GM19438 (cell line): ENCODE results near the gene CCDC116.
"Not testable (repeated sequence)": the region's sequence is repeated elsewhere in the genome, so short reads cannot be mapped to it uniquely, and the experiment has no call there.

Experiments
- ATAC-seq: cut with Tn5 transposase; IDR thresholded peaks from one replicate; pipeline ENCODE4 v1.9.1; 2021; ENCODE audit warnings: low read depth; ENCODE audit not compliant: unreplicated experiment

Gene CCDC116

GRCh38 chr22:21677606-21678443, 45.3 kb downstream of the CCDC116 start:
- no peak for ATAC-seq

GRCh38 chr22:21678842-21679241, 46.3 kb downstream of the CCDC116 start:
- not testable (repeated sequence) for ATAC-seq

- ATAC-seq = no peak
Measured at GRCh38 chr22:21679383-21679782, 46.8 kb downstream of the CCDC116 start.

GRCh38 chr22:21680830-21681565, 48.4 kb downstream of the CCDC116 start:
- no peak for ATAC-seq

GRCh38 chr22:21681566-21682370, 49.2 kb downstream of the CCDC116 start:
- ATAC-seq = no peak

- no peak for ATAC-seq
Measured at GRCh38 chr22:21682385-21683175, 50.0 kb downstream of the CCDC116 start.

- ATAC-seq = no peak
Measured at GRCh38 chr22:21683401-21683811, 50.8 kb downstream of the CCDC116 start.

GRCh38 chr22:21684492-21685163, 52.1 kb downstream of the CCDC116 start:
- no peak for ATAC-seq

GRCh38 chr22:21685164-21685513, 52.6 kb downstream of the CCDC116 start:
- ATAC-seq = no peak

GRCh38 chr22:21686193-21686608, 53.6 kb downstream of the CCDC116 start:
- ATAC-seq = no peak
